A673 (cell line): Measurements from ENCODE around the gene HOXC5.

ENCODE experiments used
- CTCF ChIP-seq: fragments of 300-800, 200-600 bp; sonication (generic); conservative IDR thresholded peaks from 2 replicates; pipeline ENCODE4 v1.5.1; 2017; ENCODE audit warnings: low read depth, mild to moderate bottlenecking, antibody characterized with exemption, low read length, moderate library complexity, mixed read lengths
- EZH2 ChIP-seq: fragments of 200-600 bp; sonication (generic); IDR thresholded peaks from 2 replicates; pipeline ENCODE4 v1.6.1; 2017; ENCODE audit warnings: borderline replicate concordance, low read depth, mild to moderate bottlenecking, mixed read lengths, antibody characterized with exemption, low read length; ENCODE audit not compliant: poor library complexity, severe bottlenecking

- TF ChIP-seq CTCF, result no peak
- no peak for TF ChIP-seq EZH2
Observed at GRCh38 chr12:54036620-54037359, 3.9 kb downstream of the HOXC5 start.
